HEK293 (cell line): ENCODE results near the gene SYNGAP1.

Experiments
- MZF1 ChIP-seq: fragments of 450-650 bp; formaldehyde crosslinking; IDR thresholded peaks from 2 replicates; pipeline ENCODE4 v1.5.1; 2017; ENCODE audit warnings: missing biosample characterization, missing genetic modification characterization, borderline replicate concordance
- ZNF426 ChIP-seq: fragments of 450-650 bp; formaldehyde crosslinking; IDR thresholded peaks from 2 replicates; pipeline ENCODE4 v1.5.1; 2017; ENCODE audit warnings: missing biosample characterization, missing genetic modification characterization, mild to moderate bottlenecking, inconsistent platforms, moderate library complexity
- ZNF449 ChIP-seq: fragments of 450-650 bp; formaldehyde crosslinking; IDR thresholded peaks from 2 replicates; pipeline ENCODE4 v1.5.1; 2017; ENCODE audit warnings: missing biosample characterization, mild to moderate bottlenecking, missing genetic modification characterization, moderate library complexity
- ZNF549 ChIP-seq: fragments of 450-650 bp; IDR thresholded peaks from 2 replicates; pipeline ENCODE4 v1.5.1; 2018; ENCODE audit warnings: missing biosample characterization, missing genetic modification characterization, mild to moderate bottlenecking, inconsistent platforms, moderate library complexity
- ZNF555 ChIP-seq: fragments of 450-650 bp; formaldehyde crosslinking; conservative IDR thresholded peaks from 2 replicates; pipeline ENCODE4 v1.5.1; 2017; ENCODE audit warnings: missing biosample characterization, mild to moderate bottlenecking, missing genetic modification characterization, inconsistent platforms
- ZNF830 ChIP-seq: fragments of 450-650 bp; IDR thresholded peaks from 2 replicates; pipeline ENCODE4 v1.5.0; 2018; ENCODE audit warnings: missing biosample characterization, missing genetic modification characterization, low read depth, mild to moderate bottlenecking, moderate library complexity
- ZXDB ChIP-seq: fragments of 450-650 bp; formaldehyde crosslinking; IDR thresholded peaks from 2 replicates; pipeline ENCODE4 v1.5.1; 2016; ENCODE audit warnings: missing biosample characterization, missing genetic modification characterization
- TF ChIP-seq, protein P1 (sequence below): fragments of 450-650 bp; formaldehyde crosslinking; IDR thresholded peaks from 2 replicates; pipeline ENCODE4 v1.5.1; 2016; ENCODE audit warnings: missing biosample characterization, missing genetic modification characterization
- TF ChIP-seq, protein P2 (sequence below): fragments of 450-650 bp; formaldehyde crosslinking; IDR thresholded peaks from 2 replicates; pipeline ENCODE4 v1.5.1; 2016; ENCODE audit warnings: missing biosample characterization, missing genetic modification characterization
- TF ChIP-seq, protein P3 (sequence below): fragments of 450-650 bp; formaldehyde crosslinking; IDR thresholded peaks from 2 replicates; pipeline ENCODE4 v1.5.1; 2016; ENCODE audit warnings: missing biosample characterization, missing genetic modification characterization
- TF ChIP-seq, protein P4 (sequence below): fragments of 450-650 bp; formaldehyde crosslinking; IDR thresholded peaks from 2 replicates; pipeline ENCODE4 v1.5.1; 2016; ENCODE audit warnings: missing biosample characterization, missing genetic modification characterization
- TF ChIP-seq, protein P5 (sequence below): fragments of 450-650 bp; formaldehyde crosslinking; IDR thresholded peaks from 2 replicates; pipeline ENCODE4 v1.5.1; 2017; ENCODE audit warnings: missing biosample characterization, missing genetic modification characterization

DNA sequence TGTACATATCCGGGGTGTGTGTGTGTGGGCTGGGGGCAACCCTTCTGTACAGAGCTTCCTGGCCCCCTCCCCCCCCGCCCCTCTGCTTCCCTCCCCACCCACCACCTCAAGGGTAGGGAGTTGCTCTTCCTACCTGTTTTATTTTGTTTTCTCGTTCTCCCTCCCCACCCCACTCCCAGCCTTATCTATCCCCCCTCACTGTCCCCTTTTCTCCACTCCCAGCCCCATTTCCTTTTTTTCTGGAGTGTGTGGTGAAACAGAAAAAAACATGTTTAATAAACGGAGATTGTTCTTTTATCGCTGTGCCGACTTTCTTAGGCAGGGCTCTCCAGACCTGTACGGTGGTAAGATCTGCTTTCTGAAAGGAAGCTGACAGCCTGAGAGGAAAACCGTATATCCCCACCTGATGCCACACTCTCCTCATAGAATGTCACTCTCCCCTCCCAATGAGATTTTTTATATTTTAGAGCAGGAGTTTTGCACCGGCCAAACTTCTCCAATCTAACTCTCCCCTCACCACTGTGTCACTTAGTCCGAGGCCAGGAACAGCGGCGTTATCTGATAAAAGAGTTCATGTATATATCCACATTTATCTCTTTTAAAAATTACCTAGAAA lies 33.6 kb downstream of the SYNGAP1 start:
- TF ChIP-seq ZNF555 (tag by site-specific recombination) (no peak), ZNF830 (tag by site-specific recombination) (no peak), ZNF549 (no peak), MZF1 (no peak), ZNF426 (tag by site-specific recombination) (no peak), ZXDB (tag by site-specific recombination) (no peak), ZNF449 (no peak)
- TF ChIP-seq, protein P1, sequence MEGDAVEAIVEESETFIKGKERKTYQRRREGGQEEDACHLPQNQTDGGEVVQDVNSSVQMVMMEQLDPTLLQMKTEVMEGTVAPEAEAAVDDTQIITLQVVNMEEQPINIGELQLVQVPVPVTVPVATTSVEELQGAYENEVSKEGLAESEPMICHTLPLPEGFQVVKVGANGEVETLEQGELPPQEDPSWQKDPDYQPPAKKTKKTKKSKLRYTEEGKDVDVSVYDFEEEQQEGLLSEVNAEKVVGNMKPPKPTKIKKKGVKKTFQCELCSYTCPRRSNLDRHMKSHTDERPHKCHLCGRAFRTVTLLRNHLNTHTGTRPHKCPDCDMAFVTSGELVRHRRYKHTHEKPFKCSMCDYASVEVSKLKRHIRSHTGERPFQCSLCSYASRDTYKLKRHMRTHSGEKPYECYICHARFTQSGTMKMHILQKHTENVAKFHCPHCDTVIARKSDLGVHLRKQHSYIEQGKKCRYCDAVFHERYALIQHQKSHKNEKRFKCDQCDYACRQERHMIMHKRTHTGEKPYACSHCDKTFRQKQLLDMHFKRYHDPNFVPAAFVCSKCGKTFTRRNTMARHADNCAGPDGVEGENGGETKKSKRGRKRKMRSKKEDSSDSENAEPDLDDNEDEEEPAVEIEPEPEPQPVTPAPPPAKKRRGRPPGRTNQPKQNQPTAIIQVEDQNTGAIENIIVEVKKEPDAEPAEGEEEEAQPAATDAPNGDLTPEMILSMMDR (tag by site-specific recombination): no peak
- TF ChIP-seq, protein P2, sequence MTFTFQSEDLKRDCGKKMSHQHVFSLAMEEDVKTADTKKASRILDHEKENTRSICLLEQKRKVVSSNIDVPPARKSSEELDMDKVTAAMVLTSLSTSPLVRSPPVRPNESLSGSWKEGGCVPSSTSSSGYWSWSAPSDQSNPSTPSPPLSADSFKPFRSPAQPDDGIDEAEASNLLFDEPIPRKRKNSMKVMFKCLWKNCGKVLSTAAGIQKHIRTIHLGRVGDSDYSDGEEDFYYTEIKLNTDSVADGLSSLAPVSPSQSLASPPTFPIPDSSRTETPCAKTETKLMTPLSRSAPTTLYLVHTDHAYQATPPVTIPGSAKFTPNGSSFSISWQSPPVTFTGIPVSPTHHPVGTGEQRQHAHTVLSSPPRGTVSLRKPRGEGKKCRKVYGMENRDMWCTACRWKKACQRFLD (tag by site-specific recombination): no peak
- TF ChIP-seq, protein P3, sequence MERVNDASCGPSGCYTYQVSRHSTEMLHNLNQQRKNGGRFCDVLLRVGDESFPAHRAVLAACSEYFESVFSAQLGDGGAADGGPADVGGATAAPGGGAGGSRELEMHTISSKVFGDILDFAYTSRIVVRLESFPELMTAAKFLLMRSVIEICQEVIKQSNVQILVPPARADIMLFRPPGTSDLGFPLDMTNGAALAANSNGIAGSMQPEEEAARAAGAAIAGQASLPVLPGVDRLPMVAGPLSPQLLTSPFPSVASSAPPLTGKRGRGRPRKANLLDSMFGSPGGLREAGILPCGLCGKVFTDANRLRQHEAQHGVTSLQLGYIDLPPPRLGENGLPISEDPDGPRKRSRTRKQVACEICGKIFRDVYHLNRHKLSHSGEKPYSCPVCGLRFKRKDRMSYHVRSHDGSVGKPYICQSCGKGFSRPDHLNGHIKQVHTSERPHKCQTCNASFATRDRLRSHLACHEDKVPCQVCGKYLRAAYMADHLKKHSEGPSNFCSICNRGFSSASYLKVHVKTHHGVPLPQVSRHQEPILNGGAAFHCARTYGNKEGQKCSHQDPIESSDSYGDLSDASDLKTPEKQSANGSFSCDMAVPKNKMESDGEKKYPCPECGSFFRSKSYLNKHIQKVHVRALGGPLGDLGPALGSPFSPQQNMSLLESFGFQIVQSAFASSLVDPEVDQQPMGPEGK (tag by site-specific recombination): no peak
- TF ChIP-seq, protein P4, sequence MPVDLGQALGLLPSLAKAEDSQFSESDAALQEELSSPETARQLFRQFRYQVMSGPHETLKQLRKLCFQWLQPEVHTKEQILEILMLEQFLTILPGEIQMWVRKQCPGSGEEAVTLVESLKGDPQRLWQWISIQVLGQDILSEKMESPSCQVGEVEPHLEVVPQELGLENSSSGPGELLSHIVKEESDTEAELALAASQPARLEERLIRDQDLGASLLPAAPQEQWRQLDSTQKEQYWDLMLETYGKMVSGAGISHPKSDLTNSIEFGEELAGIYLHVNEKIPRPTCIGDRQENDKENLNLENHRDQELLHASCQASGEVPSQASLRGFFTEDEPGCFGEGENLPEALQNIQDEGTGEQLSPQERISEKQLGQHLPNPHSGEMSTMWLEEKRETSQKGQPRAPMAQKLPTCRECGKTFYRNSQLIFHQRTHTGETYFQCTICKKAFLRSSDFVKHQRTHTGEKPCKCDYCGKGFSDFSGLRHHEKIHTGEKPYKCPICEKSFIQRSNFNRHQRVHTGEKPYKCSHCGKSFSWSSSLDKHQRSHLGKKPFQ (tag by site-specific recombination): no peak
- TF ChIP-seq, protein P5, sequence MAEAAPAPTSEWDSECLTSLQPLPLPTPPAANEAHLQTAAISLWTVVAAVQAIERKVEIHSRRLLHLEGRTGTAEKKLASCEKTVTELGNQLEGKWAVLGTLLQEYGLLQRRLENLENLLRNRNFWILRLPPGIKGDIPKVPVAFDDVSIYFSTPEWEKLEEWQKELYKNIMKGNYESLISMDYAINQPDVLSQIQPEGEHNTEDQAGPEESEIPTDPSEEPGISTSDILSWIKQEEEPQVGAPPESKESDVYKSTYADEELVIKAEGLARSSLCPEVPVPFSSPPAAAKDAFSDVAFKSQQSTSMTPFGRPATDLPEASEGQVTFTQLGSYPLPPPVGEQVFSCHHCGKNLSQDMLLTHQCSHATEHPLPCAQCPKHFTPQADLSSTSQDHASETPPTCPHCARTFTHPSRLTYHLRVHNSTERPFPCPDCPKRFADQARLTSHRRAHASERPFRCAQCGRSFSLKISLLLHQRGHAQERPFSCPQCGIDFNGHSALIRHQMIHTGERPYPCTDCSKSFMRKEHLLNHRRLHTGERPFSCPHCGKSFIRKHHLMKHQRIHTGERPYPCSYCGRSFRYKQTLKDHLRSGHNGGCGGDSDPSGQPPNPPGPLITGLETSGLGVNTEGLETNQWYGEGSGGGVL: peak; percentile 60; the same call in 1 of the 2 replicates
